Fibroblast of villous mesenchyme (primary cell): ENCODE results near the gene BCL2. TPM values are rescaled to one million over a fixed set of nuclear protein-coding genes. Genes with fewer than 3 reads are reported as not detected.

ENCODE experiments used
- DNase-seq: peaks from one replicate; pipeline ENCODE4 v3.0.0-alpha.2; 2010; ENCODE audit warnings: low read depth
- H3K4me3 ChIP-seq: 2 replicates; pipeline ENCODE4 v1.5.1; 2011; ENCODE audit warnings: low read depth, mild to moderate bottlenecking, low read length
- total RNA-seq: library from RNA; depleted of rRNA; stranded (reverse); fragments of >200 nt; gene quantifications from 2 replicates; pipeline ENCODE4 v1.2.3, GENCODE V29; 2012
- TF ChIP-seq, protein P1 (sequence below): IDR thresholded peaks from 2 replicates; pipeline ENCODE4 v1.5.1; 2012; ENCODE audit warnings: low read depth, mild to moderate bottlenecking, low read length; ENCODE audit not compliant: insufficient read depth

BCL2 gene
- total RNA-seq, 1 donor, result 0.86 TPM

GRCh38 chr18:63311118-63312018, 8.2 kb downstream of the BCL2 start:
- H3K4me3 ChIP-seq, result no peak overlapping the region
- DNase-seq, result no peak
- TF ChIP-seq, protein P1, sequence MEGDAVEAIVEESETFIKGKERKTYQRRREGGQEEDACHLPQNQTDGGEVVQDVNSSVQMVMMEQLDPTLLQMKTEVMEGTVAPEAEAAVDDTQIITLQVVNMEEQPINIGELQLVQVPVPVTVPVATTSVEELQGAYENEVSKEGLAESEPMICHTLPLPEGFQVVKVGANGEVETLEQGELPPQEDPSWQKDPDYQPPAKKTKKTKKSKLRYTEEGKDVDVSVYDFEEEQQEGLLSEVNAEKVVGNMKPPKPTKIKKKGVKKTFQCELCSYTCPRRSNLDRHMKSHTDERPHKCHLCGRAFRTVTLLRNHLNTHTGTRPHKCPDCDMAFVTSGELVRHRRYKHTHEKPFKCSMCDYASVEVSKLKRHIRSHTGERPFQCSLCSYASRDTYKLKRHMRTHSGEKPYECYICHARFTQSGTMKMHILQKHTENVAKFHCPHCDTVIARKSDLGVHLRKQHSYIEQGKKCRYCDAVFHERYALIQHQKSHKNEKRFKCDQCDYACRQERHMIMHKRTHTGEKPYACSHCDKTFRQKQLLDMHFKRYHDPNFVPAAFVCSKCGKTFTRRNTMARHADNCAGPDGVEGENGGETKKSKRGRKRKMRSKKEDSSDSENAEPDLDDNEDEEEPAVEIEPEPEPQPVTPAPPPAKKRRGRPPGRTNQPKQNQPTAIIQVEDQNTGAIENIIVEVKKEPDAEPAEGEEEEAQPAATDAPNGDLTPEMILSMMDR, result no peak

GRCh38 chr18:63309422-63309821, 10.1 kb downstream of the BCL2 start:
- H3K4me3 ChIP-seq, result no peak overlapping the region
- TF ChIP-seq, protein P1, result no peak
- DNase-seq, result no peak

DNA sequence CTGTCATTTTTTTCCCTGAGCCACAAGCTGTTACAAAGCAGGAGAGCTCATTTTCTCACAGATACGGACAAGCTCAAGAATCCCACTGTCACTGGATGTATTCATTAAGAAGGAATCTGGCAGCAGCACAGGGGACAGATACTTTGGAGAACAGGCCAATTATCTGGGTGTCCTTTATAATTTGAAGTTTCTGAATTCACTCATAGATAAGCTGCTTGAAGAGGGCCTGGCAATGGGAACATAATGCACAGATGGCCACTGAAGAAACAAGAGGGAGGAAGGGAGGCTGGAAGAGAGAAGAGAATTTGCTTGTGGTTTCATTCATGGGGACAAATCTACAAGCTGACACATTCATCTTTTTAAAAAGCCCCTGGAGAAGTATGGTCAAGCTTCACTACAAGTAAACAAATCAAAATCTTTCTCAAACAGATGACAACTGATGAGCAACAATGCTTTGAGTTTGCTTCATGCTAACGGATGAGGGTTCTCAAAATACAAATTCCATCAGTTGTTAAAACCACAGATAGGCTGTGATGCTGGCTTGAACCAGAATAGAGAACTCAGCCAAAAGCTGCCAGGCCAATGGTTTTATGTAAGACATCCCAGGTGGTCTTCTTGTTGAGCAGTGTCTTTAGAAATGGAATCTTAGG, 11.9 kb downstream of the BCL2 start:
- no peak for DNase-seq
- TF ChIP-seq, protein P1, result no peak
- H3K4me3 ChIP-seq, result no peak overlapping the region

DNA sequence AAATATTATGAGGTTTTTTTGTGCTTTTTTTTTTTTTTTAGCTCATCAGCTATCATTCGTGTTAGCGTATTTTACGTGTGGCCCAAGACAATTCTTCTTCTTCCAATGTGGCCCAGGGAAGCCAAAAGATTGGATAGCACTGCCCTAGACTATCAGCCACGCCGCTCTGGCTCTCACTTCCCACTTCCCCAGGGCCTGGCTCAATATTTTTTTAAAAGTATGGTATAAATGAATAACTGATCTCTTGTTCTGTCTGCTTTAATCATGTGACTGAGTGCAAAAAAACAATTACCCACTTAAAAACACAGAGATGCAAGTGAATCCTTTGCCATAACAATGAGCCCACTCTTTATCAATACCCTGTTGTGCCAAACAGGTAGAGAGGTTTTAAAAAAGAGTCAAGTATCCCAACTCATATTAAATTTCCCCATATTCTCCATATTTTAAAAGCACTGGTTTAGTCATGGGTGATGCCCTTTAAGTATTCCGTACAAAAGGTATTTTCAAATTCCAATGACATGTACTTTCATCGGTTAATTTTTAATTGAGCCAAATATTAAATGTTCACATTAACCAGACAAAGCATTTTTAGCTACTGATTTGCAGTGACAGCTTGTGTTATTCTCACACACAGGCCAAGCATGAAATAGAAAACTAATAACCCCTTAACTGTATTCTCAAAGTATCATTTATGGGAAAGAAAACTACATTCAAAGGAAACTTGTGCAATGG, 12.6 kb downstream of the BCL2 start:
- no peak for DNase-seq
- H3K4me3 ChIP-seq, result no peak overlapping the region
- TF ChIP-seq, protein P1, result no peak

DNA sequence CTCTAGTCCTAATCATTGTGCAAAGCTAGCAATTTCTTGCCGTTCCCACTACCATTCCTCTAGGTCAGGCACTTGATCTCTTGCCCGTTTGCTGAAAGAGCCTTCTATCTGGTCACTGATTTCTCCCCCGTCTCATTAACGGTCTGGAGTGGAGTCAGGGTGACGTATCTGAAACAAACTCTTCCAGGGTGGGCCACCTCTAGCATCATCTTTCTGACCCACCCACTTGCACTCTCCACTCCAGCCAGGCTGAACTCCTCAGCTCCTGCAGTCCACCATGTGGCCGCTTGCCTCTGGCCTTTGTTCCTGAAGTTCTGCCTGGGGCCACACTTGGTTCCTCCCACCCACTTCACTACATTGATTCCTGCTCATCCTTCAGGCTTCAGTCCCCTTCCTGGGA, 13.3 kb downstream of the BCL2 start:
- TF ChIP-seq, protein P1, result no peak
- DNase-seq, result no peak
- no peak overlapping the region for H3K4me3 ChIP-seq

DNA sequence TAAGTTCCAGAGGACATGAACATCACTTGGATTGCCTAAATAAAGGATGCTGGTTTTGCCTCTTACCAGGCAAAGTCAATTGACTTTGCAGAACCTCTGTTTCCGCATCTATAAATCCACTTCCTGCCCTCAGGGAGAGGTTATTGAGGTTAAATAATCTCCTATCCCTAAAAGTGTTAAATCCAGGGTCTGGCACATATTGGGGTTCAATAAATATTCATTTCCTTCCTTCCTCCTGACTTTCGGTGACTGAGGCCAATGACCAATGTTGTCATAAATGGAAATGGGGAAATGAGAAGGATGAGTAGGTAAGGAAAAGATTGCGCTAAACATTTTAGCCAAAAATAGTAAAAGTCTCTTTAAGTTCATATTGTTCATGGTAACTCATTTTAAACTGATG, 16.0 kb downstream of the BCL2 start:
- H3K4me3 ChIP-seq, result no peak overlapping the region
- no peak for DNase-seq
- TF ChIP-seq, protein P1, result no peak
